HepG2 (cell line): ENCODE data around the gene ZNF425. TPM values are rescaled to one million over a fixed set of nuclear protein-coding genes. Genes with fewer than 3 reads are reported as not detected.

ENCODE experiments used
- HES4 ChIP-seq: sonication (generic); formaldehyde crosslinking; IDR thresholded peaks from 2 replicates; pipeline ENCODE4 v1.9.0; 2021; ENCODE audit warnings: mild to moderate bottlenecking, missing genetic modification reagents, borderline replicate concordance
- HNRNPUL1 ChIP-seq: fragments of 200-400 bp; formaldehyde crosslinking; IDR thresholded peaks from 2 replicates; pipeline ENCODE4 v1.6.1; 2017; ENCODE audit warnings: low read depth, mild to moderate bottlenecking, low read length, moderate library complexity
- MYNN ChIP-seq: sonication (generic); formaldehyde crosslinking; IDR thresholded peaks from 2 replicates; pipeline ENCODE4 v1.4.0; 2020; ENCODE audit warnings: mild to moderate bottlenecking, low read depth, missing genetic modification reagents
- POLR2AphosphoS5 ChIP-seq: IDR thresholded peaks from 2 replicates; pipeline ENCODE4 v1.6.1; 2012; ENCODE audit warnings: low read depth, low read length
- RBM39 ChIP-seq: fragments of 200-400 bp; formaldehyde crosslinking; IDR thresholded peaks from one replicate; pipeline ENCODE4 v1.6.1; 2018; ENCODE audit warnings: antibody characterized with exemption, mild to moderate bottlenecking, low read depth, low read length; ENCODE audit not compliant: poor library complexity, severe bottlenecking
- REXO4 ChIP-seq: sonication (generic); formaldehyde crosslinking; IDR thresholded peaks from 2 replicates; pipeline ENCODE4 v1.8.0; 2022; ENCODE audit warnings: missing genetic modification reagents, mild to moderate bottlenecking, borderline replicate concordance
- RFX3 ChIP-seq: IDR thresholded peaks from 2 replicates; pipeline ENCODE4 v1.6.1; 2016; ENCODE audit warnings: missing biosample characterization, missing genetic modification reagents
- SSRP1 ChIP-seq: IDR thresholded peaks from 2 replicates; pipeline ENCODE4 v1.6.1; 2016; ENCODE audit warnings: control low read depth
- TCF12 ChIP-seq, 2 experiments: fragments of 450-650 bp in 1 of 2; sonication (generic) in 1 of 2; formaldehyde crosslinking in 1 of 2; IDR thresholded peaks; 2 replicates each; pipeline versions ENCODE4 v1.6.1 to v1.8.0; 2017 to 2022; ENCODE audit warnings: antibody characterized with exemption in 1 of 2, mild to moderate bottlenecking in 1 of 2, missing genetic modification reagents in 1 of 2, moderate library complexity in 1 of 2
- TP53 ChIP-seq: sonication (generic); formaldehyde crosslinking; conservative IDR thresholded peaks from 2 replicates; pipeline ENCODE4 v1.4.0; 2020; ENCODE audit warnings: missing genetic modification reagents
- ZBTB20 ChIP-seq: sonication (generic); formaldehyde crosslinking; IDR thresholded peaks from 2 replicates; pipeline ENCODE4 v1.8.1; 2023; ENCODE audit warnings: missing genetic modification reagents, low read depth, mild to moderate bottlenecking, borderline replicate concordance
- ZFP36L1 ChIP-seq: sonication (generic); formaldehyde crosslinking; IDR thresholded peaks from 2 replicates; pipeline ENCODE4 v1.8.0; 2022; ENCODE audit warnings: mild to moderate bottlenecking, missing genetic modification reagents, moderate library complexity
- ZFP82 ChIP-seq: sonication (generic); formaldehyde crosslinking; IDR thresholded peaks from 2 replicates; pipeline ENCODE4 v1.5.1; 2020; ENCODE audit warnings: mild to moderate bottlenecking, missing genetic modification reagents, borderline replicate concordance
- ZMYM3 ChIP-seq: sonication (generic); formaldehyde crosslinking; IDR thresholded peaks from 2 replicates; pipeline ENCODE4 v1.5.1; 2020; ENCODE audit warnings: mild to moderate bottlenecking, missing genetic modification reagents
- ZMYM4 ChIP-seq: sonication (generic); formaldehyde crosslinking; IDR thresholded peaks from 2 replicates; pipeline ENCODE4 v1.8.1; 2023; ENCODE audit warnings: mild to moderate bottlenecking, missing genetic modification reagents
- ZNF256 ChIP-seq: sonication (generic); formaldehyde crosslinking; conservative IDR thresholded peaks from 2 replicates; pipeline ENCODE4 v1.4.0; 2020; ENCODE audit warnings: missing genetic modification reagents
- polyA plus RNA-seq, 8 experiments: library from polyadenylated mRNA; depleted of rRNA in 3 of 8; stranded (reverse) in 7 of 8; unstranded in 1 of 8; fragments of >200 nt; fragmentation: Illumina TruSeq in 4 of 8; extraction: Trizol in 4 of 8; gene quantifications; 2 replicates each; pipeline versions ENCODE4 v1.2.1 to v1.2.3, GENCODE V29; 2011 to 2016; ENCODE audit warnings: low read depth in 4 of 8, missing spikeins in 1 of 8, mixed read lengths in 1 of 8; ENCODE audit not compliant: insufficient read depth in 1 of 8
- total RNA-seq, 5 experiments: library from RNA; depleted of rRNA; stranded (reverse); fragments of >200 nt; fragmentation: Illumina TruSeq; extraction: Trizol; gene quantifications; 2 replicates each; pipeline ENCODE4 v1.2.3, GENCODE V29; 2016; ENCODE audit warnings: low read depth in 1 of 5
- TF ChIP-seq, protein P1 (sequence below): sonication (generic); IDR thresholded peaks from 2 replicates; pipeline ENCODE4 v1.6.1; 2016; ENCODE audit warnings: low read depth, borderline replicate concordance
- TF ChIP-seq, protein P2 (sequence below): sonication (generic); formaldehyde crosslinking; IDR thresholded peaks from 2 replicates; pipeline ENCODE4 v1.8.0; 2023; ENCODE audit warnings: mild to moderate bottlenecking, missing genetic modification reagents
- TF ChIP-seq, protein P3 (sequence below): sonication (generic); formaldehyde crosslinking; IDR thresholded peaks from 2 replicates; pipeline ENCODE4 v1.9.0; 2021; ENCODE audit warnings: missing genetic modification reagents, borderline replicate concordance
- TF ChIP-seq, protein P4 (sequence below): sonication (generic); formaldehyde crosslinking; IDR thresholded peaks from 2 replicates; pipeline ENCODE4 v1.8.0; 2022; ENCODE audit warnings: missing genetic modification reagents, mild to moderate bottlenecking, borderline replicate concordance
- TF ChIP-seq, protein P5 (sequence below): sonication (generic); formaldehyde crosslinking; conservative IDR thresholded peaks from 2 replicates; pipeline ENCODE4 v1.4.0; 2020; ENCODE audit warnings: missing genetic modification reagents
- TF ChIP-seq, protein P6 (sequence below): sonication (generic); formaldehyde crosslinking; IDR thresholded peaks from 2 replicates; pipeline ENCODE4 v1.8.0; 2022; ENCODE audit warnings: low read depth, missing genetic modification reagents

ZNF425 gene
- total and polyA plus RNA-seq, 2 of the 13 experiments (the other 11 are each of a cell fraction or from before 2014, with no cell fraction given) = 0.51 to 1.1 TPM

DNA sequence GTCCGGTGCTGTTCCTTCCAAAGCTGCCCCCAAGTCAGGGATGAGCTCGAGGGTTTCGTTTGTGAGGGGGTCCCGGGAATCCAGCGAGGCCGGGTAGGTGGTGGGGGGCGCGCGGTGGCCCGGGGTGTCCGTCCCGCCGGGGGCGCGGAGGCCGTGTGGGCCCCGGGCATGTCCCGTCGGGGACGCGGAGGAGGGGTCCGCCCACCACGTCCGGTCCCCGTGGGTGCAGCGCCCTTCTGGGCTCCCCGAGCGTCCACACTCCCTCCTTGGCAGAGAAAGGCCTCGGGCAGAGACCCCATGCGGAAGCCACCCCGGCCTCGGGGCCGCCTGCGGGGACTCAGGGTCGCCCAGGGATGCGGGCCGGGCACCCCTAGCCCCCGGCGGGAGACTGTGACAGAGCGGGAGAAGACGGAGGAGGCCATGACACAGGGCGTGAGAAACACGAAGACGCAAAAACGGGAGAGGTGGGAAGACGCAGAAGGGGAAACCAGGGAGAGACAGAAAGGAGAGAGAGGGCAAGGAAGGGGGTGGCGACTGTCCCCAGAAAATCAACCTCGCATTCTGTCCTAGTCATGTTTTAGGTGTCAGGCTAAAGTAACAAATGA lies 640 bp upstream of the ZNF425 start (continued):
- TF ChIP-seq TCF12 (IDR thresholded peaks at IDR 0.05) = no peak
- no peak for TF ChIP-seq TCF12 (CRISPR knock-in tag; IDR thresholded peaks at IDR 0.05)
- no peak for TF ChIP-seq HES4 (CRISPR knock-in tag)
- no peak for TF ChIP-seq ZBTB20 (CRISPR knock-in tag)
- TF ChIP-seq RFX3 (CRISPR knock-in tag) = no peak
- TF ChIP-seq, protein P1, sequence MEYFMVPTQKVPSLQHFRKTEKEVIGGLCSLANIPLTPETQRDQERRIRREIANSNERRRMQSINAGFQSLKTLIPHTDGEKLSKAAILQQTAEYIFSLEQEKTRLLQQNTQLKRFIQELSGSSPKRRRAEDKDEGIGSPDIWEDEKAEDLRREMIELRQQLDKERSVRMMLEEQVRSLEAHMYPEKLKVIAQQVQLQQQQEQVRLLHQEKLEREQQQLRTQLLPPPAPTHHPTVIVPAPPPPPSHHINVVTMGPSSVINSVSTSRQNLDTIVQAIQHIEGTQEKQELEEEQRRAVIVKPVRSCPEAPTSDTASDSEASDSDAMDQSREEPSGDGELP = no peak
- TF ChIP-seq, protein P2, sequence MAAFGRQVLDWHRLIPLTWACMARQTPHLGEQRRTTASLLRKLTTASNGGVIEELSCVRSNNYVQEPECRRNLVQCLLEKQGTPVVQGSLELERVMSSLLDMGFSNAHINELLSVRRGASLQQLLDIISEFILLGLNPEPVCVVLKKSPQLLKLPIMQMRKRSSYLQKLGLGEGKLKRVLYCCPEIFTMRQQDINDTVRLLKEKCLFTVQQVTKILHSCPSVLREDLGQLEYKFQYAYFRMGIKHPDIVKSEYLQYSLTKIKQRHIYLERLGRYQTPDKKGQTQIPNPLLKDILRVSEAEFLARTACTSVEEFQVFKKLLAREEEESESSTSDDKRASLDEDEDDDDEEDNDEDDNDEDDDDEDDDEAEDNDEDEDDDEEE (CRISPR knock-in tag) = no peak
- TF ChIP-seq ZMYM4 (CRISPR knock-in tag) = no peak
- peak; percentile 36 for TF ChIP-seq POLR2AphosphoS5
- TF ChIP-seq HNRNPUL1 = no peak
- no peak for TF ChIP-seq RBM39
- no peak for TF ChIP-seq ZFP82 (CRISPR knock-in tag)
- 0 out of 2 replicates have a peak, but pooled peaks have one; percentile 38 for TF ChIP-seq ZNF256 (CRISPR knock-in tag)
- no peak for TF ChIP-seq ZFP36L1
- TF ChIP-seq, protein P3, sequence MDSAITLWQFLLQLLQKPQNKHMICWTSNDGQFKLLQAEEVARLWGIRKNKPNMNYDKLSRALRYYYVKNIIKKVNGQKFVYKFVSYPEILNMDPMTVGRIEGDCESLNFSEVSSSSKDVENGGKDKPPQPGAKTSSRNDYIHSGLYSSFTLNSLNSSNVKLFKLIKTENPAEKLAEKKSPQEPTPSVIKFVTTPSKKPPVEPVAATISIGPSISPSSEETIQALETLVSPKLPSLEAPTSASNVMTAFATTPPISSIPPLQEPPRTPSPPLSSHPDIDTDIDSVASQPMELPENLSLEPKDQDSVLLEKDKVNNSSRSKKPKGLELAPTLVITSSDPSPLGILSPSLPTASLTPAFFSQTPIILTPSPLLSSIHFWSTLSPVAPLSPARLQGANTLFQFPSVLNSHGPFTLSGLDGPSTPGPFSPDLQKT (CRISPR knock-in tag) = no peak
- TF ChIP-seq, protein P4, sequence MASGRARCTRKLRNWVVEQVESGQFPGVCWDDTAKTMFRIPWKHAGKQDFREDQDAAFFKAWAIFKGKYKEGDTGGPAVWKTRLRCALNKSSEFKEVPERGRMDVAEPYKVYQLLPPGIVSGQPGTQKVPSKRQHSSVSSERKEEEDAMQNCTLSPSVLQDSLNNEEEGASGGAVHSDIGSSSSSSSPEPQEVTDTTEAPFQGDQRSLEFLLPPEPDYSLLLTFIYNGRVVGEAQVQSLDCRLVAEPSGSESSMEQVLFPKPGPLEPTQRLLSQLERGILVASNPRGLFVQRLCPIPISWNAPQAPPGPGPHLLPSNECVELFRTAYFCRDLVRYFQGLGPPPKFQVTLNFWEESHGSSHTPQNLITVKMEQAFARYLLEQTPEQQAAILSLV (CRISPR knock-in tag) = 0 out of 2 replicates have a peak, but pooled peaks have one; percentile 45
- TF ChIP-seq TP53 = no peak
- no peak for TF ChIP-seq MYNN (CRISPR knock-in tag)
- TF ChIP-seq SSRP1 (CRISPR knock-in tag) = no peak
- no peak for TF ChIP-seq ZMYM3
- TF ChIP-seq, protein P5, sequence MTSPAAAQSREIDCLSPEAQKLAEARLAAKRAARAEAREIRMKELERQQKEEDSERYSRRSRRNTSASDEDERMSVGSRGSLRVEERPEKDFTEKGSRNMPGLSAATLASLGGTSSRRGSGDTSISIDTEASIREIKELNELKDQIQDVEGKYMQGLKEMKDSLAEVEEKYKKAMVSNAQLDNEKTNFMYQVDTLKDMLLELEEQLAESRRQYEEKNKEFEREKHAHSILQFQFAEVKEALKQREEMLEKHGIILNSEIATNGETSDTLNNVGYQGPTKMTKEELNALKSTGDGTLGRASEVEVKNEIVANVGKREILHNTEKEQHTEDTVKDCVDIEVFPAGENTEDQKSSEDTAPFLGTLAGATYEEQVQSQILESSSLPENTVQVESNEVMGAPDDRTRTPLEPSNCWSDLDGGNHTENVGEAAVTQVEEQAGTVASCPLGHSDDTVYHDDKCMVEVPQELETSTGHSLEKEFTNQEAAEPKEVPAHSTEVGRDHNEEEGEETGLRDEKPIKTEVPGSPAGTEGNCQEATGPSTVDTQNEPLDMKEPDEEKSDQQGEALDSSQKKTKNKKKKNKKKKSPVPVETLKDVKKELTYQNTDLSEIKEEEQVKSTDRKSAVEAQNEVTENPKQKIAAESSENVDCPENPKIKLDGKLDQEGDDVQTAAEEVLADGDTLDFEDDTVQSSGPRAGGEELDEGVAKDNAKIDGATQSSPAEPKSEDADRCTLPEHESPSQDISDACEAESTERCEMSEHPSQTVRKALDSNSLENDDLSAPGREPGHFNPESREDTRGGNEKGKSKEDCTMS (CRISPR knock-in tag) = no peak
- TF ChIP-seq, protein P6, sequence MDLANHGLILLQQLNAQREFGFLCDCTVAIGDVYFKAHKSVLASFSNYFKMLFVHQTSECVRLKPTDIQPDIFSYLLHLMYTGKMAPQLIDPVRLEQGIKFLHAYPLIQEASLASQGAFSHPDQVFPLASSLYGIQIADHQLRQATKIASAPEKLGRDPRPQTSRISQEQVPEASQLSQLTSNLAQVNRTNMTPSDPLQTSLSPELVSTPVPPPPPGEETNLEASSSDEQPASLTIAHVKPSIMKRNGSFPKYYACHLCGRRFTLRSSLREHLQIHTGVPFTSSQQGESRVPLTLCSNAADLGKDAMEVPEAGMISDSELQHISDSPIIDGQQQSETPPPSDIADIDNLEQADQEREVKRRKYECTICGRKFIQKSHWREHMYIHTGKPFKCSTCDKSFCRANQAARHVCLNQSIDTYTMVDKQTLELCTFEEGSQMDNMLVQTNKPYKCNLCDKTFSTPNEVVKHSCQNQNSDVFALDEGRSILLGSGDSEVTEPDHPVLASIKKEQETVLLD (CRISPR knock-in tag) = no peak
- no peak for TF ChIP-seq REXO4 (CRISPR knock-in tag)
